ENCODE measurements around the gene SLC7A4. TPM values are rescaled to one million over a fixed set of nuclear protein-coding genes. Genes with fewer than 3 reads are reported as not detected.

SLC7A4 gene
- total RNA-seq, 1 experiment from 2014 or later = not detected

GRCh38 chr22:21054046-21054713 lies 21.8 kb upstream of the SLC7A4 start:
- ChIA-PET POLR2A (no interaction called here), RAD21 (ENCODE audit: low non-redundant PET in 1 of 2, low total read pairs in 2 of 2, uncharacterized antibody in 2 of 2, unreplicated experiment in 2 of 2) (no interaction called here), CTCF (no interaction called here)
- DNase-seq (ENCODE audit: low read depth, low spot score) (no peak), ATAC-seq (no peak)
- Histone ChIP-seq H3K4me1 (ENCODE audit: control insufficient read depth in 1 of 2, insufficient read depth in 2 of 2, low read length in 2 of 2) (no peaks in the 10 kb centered on the region), H4K20me1 (ENCODE audit: insufficient read depth) (no peaks in the 10 kb centered on the region), H2AFZ (ENCODE audit: low read depth, low read length, poor library complexity, severe bottlenecking) (no peak overlapping the region), H3K27me3 (ENCODE audit: insufficient read depth, low read length) (peaks cover 4% of the 10 kb centered on the region; the same call in 1 of the 2 replicates), H3K27ac (ENCODE audit: low read depth, low read length) (no peak overlapping the region), H3K79me2 (ENCODE audit: insufficient read depth, low read length) (no peaks in the 10 kb centered on the region), H3K9me2 (ENCODE audit: insufficient read depth) (no peaks in the 10 kb centered on the region), H3K36me3 (ENCODE audit: control insufficient read depth in 1 of 2, insufficient read depth in 2 of 2, low read length in 2 of 2) (no peaks in the 10 kb centered on the region), H3K9ac (ENCODE audit: low read length) (no peak overlapping the region), H3K9me3 (ENCODE audit: control insufficient read depth in 1 of 2, insufficient read depth in 1 of 2, low read depth in 1 of 2, low read length in 2 of 2) (no peaks in the 10 kb centered on the region), H3K4me3 (replicated peaks in 1 of 2; ENCODE audit: low read depth in 1 of 2, low read length in 2 of 2) (no peak overlapping the region), H3K4me2 (ENCODE audit: low read length) (no peak overlapping the region)
- intact Hi-C loops (cut with micrococcal nuclease) = no loop called here
- no peak for TF ChIP-seq EZH2 (IDR thresholded peaks at IDR 0.05)
- TF ChIP-seq POLR2A (IDR thresholded peaks at IDR 0.05; ENCODE audit: borderline replicate concordance, extremely low read depth, insufficient read depth, insufficient read length) = no peak
- TF ChIP-seq YY1 (IDR thresholded peaks at IDR 0.05; ENCODE audit: extremely low read depth, insufficient replicate concordance, low read depth, low read length) = no peak
- TF ChIP-seq SRF (IDR thresholded peaks at IDR 0.05; ENCODE audit: low read depth) = no peak
- TF ChIP-seq CTCF (IDR thresholded peaks at IDR 0.05 in 2 of 3, conservative IDR thresholded peaks at IDR 0.05 in 1 of 3; ENCODE audit: borderline replicate concordance in 1 of 3, insufficient read depth in 1 of 3, low read depth in 2 of 3, low read length in 2 of 3) = no peak
- TF ChIP-seq ZBTB33 (IDR thresholded peaks at IDR 0.05; ENCODE audit: extremely low read depth, insufficient replicate concordance, low read length) = no peak
- TF ChIP-seq RAD21 (IDR thresholded peaks at IDR 0.05; ENCODE audit: low read depth) = no peak
- TF ChIP-seq MAX (IDR thresholded peaks at IDR 0.05) = no peak
- no peak for TF ChIP-seq REST (IDR thresholded peaks at IDR 0.05; ENCODE audit: low read depth)
- TF ChIP-seq SIN3A (IDR thresholded peaks at IDR 0.05; ENCODE audit: low read depth) = no peak
- TF ChIP-seq ELF1 (IDR thresholded peaks at IDR 0.05; ENCODE audit: borderline replicate concordance, low read depth) = no peak
- no peak for TF ChIP-seq POLR2AphosphoS5 (IDR thresholded peaks at IDR 0.05; ENCODE audit: low read depth, low read length)
- TF ChIP-seq EGR1 (IDR thresholded peaks at IDR 0.05; ENCODE audit: low read depth) = no peak
- no peak for TF ChIP-seq CEBPB (IDR thresholded peaks at IDR 0.05; ENCODE audit: low read depth)
- TF ChIP-seq CBX3 (IDR thresholded peaks at IDR 0.05; ENCODE audit: low read depth) = no peak
- no peak for TF ChIP-seq TCF7L2 (IDR thresholded peaks at IDR 0.05; ENCODE audit: borderline replicate concordance, extremely low read depth, insufficient read depth, insufficient read length)
- TF ChIP-seq FOSL1 (IDR thresholded peaks at IDR 0.05; ENCODE audit: low read depth) = no peak
- TF ChIP-seq SP1 (IDR thresholded peaks at IDR 0.05; ENCODE audit: low read depth) = no peak
- TF ChIP-seq ATF3 (IDR thresholded peaks at IDR 0.05) = no peak
- no TSS peak for BruUV-seq (replicated peaks)
